ENCODE results near the gene TMEM273.

- TF ChIP-seq CTCF (IDR thresholded peaks at IDR 0.05) (no peak), POLR2A (IDR thresholded peaks at IDR 0.05) (no peak)
These were observed 35.1 kb downstream of the TMEM273 start for GRCh38 chr10:49153115-49153514.

Data from lower leg skin (tissue), 3 donors.